A549 (cell line): ENCODE results near the gene NAXD. TPM values are rescaled to one million over a fixed set of nuclear protein-coding genes. Genes with fewer than 3 reads are reported as not detected.
A peak's percentile ranks its signal among the peaks of the same experiment; 100 is the strongest.

Source experiments
- ATAC-seq, 2 experiments: fragments of 200-7000 bp in 1 of 2; fragments of >200 bp in 1 of 2; cut with Nextera tagmentation in 1 of 2; cut with Tn5 transposase in 1 of 2; 3 replicates each; pipeline versions ENCODE4 v1.8.0 to v1.9.1; 2018 to 2020; ENCODE audit warnings: mild to moderate bottlenecking in 1 of 2, moderate library complexity in 1 of 2
- CTCF ChIA-PET: fragments of 300-600 bp; sonication (Branson Sonifier 250); formaldehyde crosslinking; extraction: SDS; loops from one replicate; lab custom pipeline; 2021; ENCODE audit warnings: antibody characterized with exemption, inconsistent platforms; lab: Yijun Ruan, JAX
- POLR2A ChIA-PET: fragments of 350-600 bp; formaldehyde crosslinking; extraction: SDS; loops from one replicate; lab custom pipeline; 2021; ENCODE audit warnings: antibody characterized with exemption, inconsistent platforms; lab: Yijun Ruan, JAX
- DNase-seq, 2 experiments: peaks; one replicate each; pipeline versions ENCODE4 v3.0.0 to v3.0.0-alpha.2; 2011 to 2016; ENCODE audit warnings: low read depth in 1 of 2, low spot score in 1 of 2
- FAIRE-seq: peaks from 2 replicates; lab custom pipeline; 2011; peaks lifted over from hg19 to GRCh38; lab: Jason Lieb, UNC
- H3K27ac ChIP-seq, 2 experiments: fragments of >200 bp; sonication (Bioruptor Twin); formaldehyde crosslinking; 3 replicates each; pipeline ENCODE4 v1.5.1; 2016 to 2017
- H3K4me1 ChIP-seq: fragments of >200 bp; sonication (Bioruptor Twin); formaldehyde crosslinking; 3 replicates; pipeline ENCODE4 v1.6.1; 2016
- H3K4me2 ChIP-seq: fragments of >200 bp; sonication (Bioruptor Twin); formaldehyde crosslinking; 3 replicates; pipeline ENCODE4 v1.6.1; 2016
- H3K4me3 ChIP-seq: fragments of >200 bp; sonication (Bioruptor Twin); formaldehyde crosslinking; 3 replicates; pipeline ENCODE4 v1.5.1; 2016
- H3K9me3 ChIP-seq: fragments of >200 bp; sonication (Bioruptor Twin); formaldehyde crosslinking; 3 replicates; pipeline ENCODE4 v1.6.1; 2016
- CBX8 ChIP-seq: fragments of 200-600 bp; sonication (generic); IDR thresholded peaks from 2 replicates; pipeline ENCODE4 v1.6.1; 2016
- CEBPB ChIP-seq, 2 experiments: fragments of >200 bp in 1 of 2; sonication (Bioruptor Twin) in 1 of 2; formaldehyde crosslinking in 1 of 2; IDR thresholded peaks; 2 replicates each; pipeline ENCODE4 v1.6.1; 2012 to 2016
- CHD4 ChIP-seq: fragments of 200-600 bp; sonication (generic); IDR thresholded peaks from 2 replicates; pipeline ENCODE4 v1.6.1; 2016; ENCODE audit warnings: antibody characterized with exemption, mild to moderate bottlenecking, borderline replicate concordance
- EHMT2 ChIP-seq: fragments of 200-600 bp; sonication (generic); IDR thresholded peaks from 2 replicates; pipeline ENCODE4 v1.6.1; 2016; ENCODE audit warnings: antibody characterized with exemption, low read depth, mild to moderate bottlenecking, moderate library complexity
- HOXB13 ChIP-seq: fragments of 250-450 bp; sonication (Bioruptor Pico); IDR thresholded peaks from 2 replicates; pipeline ENCODE4 v1.5.0; 2020; ENCODE audit warnings: low read depth, mild to moderate bottlenecking, moderate library complexity
- MAFK ChIP-seq: fragments of 450-650 bp; IDR thresholded peaks from 2 replicates; pipeline ENCODE4 v1.6.1; 2014; ENCODE audit not compliant: partially characterized antibody
- MAZ ChIP-seq: fragments of 150-350 bp; IDR thresholded peaks from 2 replicates; pipeline ENCODE4 v1.6.1; 2014; ENCODE audit warnings: antibody characterized with exemption, low read depth, low read length, borderline replicate concordance
- NFE2L2 ChIP-seq: fragments of 150-350 bp; conservative IDR thresholded peaks from 2 replicates; pipeline ENCODE4 v1.6.1; 2014; ENCODE audit warnings: low read length
- RAD21 ChIP-seq, 2 experiments: fragments of >200 bp in 1 of 2; sonication (Bioruptor Twin) in 1 of 2; formaldehyde crosslinking in 1 of 2; IDR thresholded peaks in 1 of 2; conservative IDR thresholded peaks in 1 of 2; 2 replicates in 1 of 2; 3 replicates in 1 of 2; pipeline ENCODE4 v1.6.1; 2012 to 2018; ENCODE audit warnings: inconsistent platforms in 1 of 2
- RNF2 ChIP-seq: fragments of 200-600 bp; sonication (generic); IDR thresholded peaks from 2 replicates; pipeline ENCODE4 v1.6.1; 2016; ENCODE audit warnings: low read depth, mild to moderate bottlenecking, antibody characterized with exemption, moderate library complexity, borderline replicate concordance
- SMC3 ChIP-seq: fragments of >200 bp; sonication (Bioruptor Twin); formaldehyde crosslinking; IDR thresholded peaks from 3 replicates; pipeline ENCODE4 v1.6.1; 2018; ENCODE audit warnings: inconsistent platforms
- TFCP2L1 ChIP-seq: fragments of 250-450 bp; sonication (Bioruptor Pico); IDR thresholded peaks from 2 replicates; pipeline ENCODE4 v1.5.0; 2021; ENCODE audit warnings: mild to moderate bottlenecking
- TP53 ChIP-seq: fragments of 250-450 bp; sonication (Bioruptor Pico); IDR thresholded peaks from 2 replicates; pipeline ENCODE4 v1.5.0; 2021; ENCODE audit warnings: mild to moderate bottlenecking, moderate library complexity
- ZNF302 ChIP-seq: fragments of 250-450 bp; sonication (Bioruptor Pico); IDR thresholded peaks from 2 replicates; pipeline ENCODE4 v1.9.0; 2021; ENCODE audit warnings: inconsistent platforms, mild to moderate bottlenecking, moderate library complexity
- WGBS: methylation state at CpG from one replicate; pipeline ENCODE4 v1.1.6; 2017; ENCODE audit errors: missing lambda C conversion rate; 5-methylcytosine and 5-hydroxymethylcytosine counted together
- polyA plus RNA-seq, 4 experiments: library from polyadenylated mRNA; depleted of rRNA in 3 of 4; stranded (reverse); fragments of >200 nt; fragmentation: RNase III in 1 of 4; extraction: RNeasy Plus Mini Kit Qiagen cat#74134 plus additional on column Dnase treatment in 1 of 4; gene quantifications; 2 replicates in 3 of 4; 3 replicates in 1 of 4; pipeline ENCODE4 v1.2.3, GENCODE V29; 2011 to 2017
- TF ChIP-seq, protein P1 (sequence below): fragments of 200-600 bp; sonication (generic); IDR thresholded peaks from 2 replicates; pipeline ENCODE4 v1.6.1; 2016; ENCODE audit warnings: antibody characterized with exemption, mild to moderate bottlenecking, moderate library complexity
- TF ChIP-seq, protein P2 (sequence below): fragments of >200 bp; sonication (Bioruptor Twin); formaldehyde crosslinking; IDR thresholded peaks from 3 replicates; pipeline ENCODE4 v1.5.1; 2016
- TF ChIP-seq, protein P3 (sequence below): fragments of >200 bp; sonication (Bioruptor Twin); formaldehyde crosslinking; IDR thresholded peaks from 3 replicates; pipeline ENCODE4 v1.6.1; 2016
- TF ChIP-seq, protein P4 (sequence below): fragments of 450-650 bp; IDR thresholded peaks from 2 replicates; pipeline ENCODE4 v1.6.1; 2014; ENCODE audit warnings: antibody characterized with exemption

NAXD gene
- polyA plus RNA-seq, 2 of the 4 experiments (the other 2 are of a cell fraction): 14.2 to 19.0 TPM

DNA sequence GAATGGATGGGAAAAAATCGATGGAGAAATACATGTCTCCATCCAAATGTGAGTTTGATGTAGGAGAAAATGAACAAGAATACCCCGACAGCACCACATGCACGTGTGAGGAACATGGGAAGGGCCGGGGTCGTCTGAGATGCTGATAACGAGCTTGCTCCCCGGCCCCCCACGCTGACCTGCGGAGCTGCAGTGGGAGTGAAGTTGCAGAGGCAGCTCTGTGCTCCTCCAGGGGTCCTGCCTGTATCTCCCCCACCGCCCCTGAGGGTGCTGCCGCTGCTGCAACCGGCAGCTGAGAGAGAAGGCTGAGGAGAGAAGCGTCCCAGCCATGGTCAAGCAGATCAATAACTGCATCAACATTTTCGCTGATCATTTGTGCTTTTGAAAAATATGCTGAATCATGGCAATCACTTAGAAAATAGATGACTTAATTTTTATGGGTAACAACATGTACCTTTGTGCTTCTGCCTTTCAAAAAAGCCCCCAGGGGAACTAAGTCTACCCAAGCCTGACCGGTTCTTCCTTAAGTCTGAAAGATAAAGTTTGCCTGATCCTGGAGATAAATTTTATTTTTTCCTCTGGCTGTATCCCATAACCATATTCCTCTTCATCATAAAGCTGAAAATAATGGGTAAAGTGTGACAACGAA is 18.2 kb upstream of the NAXD start:
- H3K4me2 ChIP-seq: no peak overlapping the region
- H3K4me3 ChIP-seq: no peak overlapping the region
- no peak for DNase-seq
- H3K27ac ChIP-seq: no peak overlapping the region
- no peaks in the 10 kb centered on the region for H3K4me1 ChIP-seq
- no peaks in the 10 kb centered on the region for H3K9me3 ChIP-seq
- ChIA-PET POLR2A (no interaction called here), CTCF (no interaction called here)
- no peak for ATAC-seq
- TF ChIP-seq NFE2L2 (peak; percentile 70), MAFK (peak; percentile 87), RNF2 (no peak)
- 84% methylated on average over 12 of the region's 16 CpGs for WGBS
- FAIRE-seq: no peak

DNA sequence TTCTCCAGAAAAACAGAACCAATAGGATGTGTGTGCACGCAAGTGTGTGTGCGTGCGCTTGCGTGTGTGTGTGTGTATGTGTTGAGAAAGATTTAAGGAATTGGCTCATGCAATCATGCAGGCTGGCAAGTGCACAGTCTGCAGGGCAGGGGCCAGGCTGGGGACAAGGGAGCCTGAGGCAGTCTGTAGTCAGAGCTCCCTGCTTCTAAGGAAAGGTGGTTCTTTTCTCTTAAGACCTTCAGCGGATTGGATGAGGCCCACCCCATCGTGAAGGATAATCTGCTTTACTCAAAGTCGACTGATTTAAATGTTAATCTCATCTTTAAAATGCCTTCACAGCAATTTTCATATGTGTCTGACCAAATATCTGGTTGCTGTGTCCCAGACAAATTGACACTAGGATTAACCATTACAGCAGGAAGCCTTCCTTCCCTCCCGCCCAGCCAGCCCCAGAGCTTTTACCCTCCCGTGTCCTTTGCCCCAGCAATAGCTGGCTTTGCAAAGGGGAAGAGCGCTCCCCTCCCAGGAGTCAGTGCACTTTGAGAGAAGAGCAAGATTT is 15.0 kb upstream of the NAXD start:
- TF ChIP-seq, protein P1, sequence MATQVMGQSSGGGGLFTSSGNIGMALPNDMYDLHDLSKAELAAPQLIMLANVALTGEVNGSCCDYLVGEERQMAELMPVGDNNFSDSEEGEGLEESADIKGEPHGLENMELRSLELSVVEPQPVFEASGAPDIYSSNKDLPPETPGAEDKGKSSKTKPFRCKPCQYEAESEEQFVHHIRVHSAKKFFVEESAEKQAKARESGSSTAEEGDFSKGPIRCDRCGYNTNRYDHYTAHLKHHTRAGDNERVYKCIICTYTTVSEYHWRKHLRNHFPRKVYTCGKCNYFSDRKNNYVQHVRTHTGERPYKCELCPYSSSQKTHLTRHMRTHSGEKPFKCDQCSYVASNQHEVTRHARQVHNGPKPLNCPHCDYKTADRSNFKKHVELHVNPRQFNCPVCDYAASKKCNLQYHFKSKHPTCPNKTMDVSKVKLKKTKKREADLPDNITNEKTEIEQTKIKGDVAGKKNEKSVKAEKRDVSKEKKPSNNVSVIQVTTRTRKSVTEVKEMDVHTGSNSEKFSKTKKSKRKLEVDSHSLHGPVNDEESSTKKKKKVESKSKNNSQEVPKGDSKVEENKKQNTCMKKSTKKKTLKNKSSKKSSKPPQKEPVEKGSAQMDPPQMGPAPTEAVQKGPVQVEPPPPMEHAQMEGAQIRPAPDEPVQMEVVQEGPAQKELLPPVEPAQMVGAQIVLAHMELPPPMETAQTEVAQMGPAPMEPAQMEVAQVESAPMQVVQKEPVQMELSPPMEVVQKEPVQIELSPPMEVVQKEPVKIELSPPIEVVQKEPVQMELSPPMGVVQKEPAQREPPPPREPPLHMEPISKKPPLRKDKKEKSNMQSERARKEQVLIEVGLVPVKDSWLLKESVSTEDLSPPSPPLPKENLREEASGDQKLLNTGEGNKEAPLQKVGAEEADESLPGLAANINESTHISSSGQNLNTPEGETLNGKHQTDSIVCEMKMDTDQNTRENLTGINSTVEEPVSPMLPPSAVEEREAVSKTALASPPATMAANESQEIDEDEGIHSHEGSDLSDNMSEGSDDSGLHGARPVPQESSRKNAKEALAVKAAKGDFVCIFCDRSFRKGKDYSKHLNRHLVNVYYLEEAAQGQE: no peak
- no peak for TF ChIP-seq EHMT2
- TF ChIP-seq SMC3: no peak
- TF ChIP-seq, protein P2, sequence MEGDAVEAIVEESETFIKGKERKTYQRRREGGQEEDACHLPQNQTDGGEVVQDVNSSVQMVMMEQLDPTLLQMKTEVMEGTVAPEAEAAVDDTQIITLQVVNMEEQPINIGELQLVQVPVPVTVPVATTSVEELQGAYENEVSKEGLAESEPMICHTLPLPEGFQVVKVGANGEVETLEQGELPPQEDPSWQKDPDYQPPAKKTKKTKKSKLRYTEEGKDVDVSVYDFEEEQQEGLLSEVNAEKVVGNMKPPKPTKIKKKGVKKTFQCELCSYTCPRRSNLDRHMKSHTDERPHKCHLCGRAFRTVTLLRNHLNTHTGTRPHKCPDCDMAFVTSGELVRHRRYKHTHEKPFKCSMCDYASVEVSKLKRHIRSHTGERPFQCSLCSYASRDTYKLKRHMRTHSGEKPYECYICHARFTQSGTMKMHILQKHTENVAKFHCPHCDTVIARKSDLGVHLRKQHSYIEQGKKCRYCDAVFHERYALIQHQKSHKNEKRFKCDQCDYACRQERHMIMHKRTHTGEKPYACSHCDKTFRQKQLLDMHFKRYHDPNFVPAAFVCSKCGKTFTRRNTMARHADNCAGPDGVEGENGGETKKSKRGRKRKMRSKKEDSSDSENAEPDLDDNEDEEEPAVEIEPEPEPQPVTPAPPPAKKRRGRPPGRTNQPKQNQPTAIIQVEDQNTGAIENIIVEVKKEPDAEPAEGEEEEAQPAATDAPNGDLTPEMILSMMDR: no peak
- TF ChIP-seq, protein P3, sequence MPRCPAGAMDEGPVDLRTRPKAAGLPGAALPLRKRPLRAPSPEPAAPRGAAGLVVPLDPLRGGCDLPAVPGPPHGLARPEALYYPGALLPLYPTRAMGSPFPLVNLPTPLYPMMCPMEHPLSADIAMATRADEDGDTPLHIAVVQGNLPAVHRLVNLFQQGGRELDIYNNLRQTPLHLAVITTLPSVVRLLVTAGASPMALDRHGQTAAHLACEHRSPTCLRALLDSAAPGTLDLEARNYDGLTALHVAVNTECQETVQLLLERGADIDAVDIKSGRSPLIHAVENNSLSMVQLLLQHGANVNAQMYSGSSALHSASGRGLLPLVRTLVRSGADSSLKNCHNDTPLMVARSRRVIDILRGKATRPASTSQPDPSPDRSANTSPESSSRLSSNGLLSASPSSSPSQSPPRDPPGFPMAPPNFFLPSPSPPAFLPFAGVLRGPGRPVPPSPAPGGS: no peak
- TF ChIP-seq ZNF302: no peak
- no peak for TF ChIP-seq HOXB13 (CRISPR knock-in tag)
- no peak for TF ChIP-seq CEBPB (IDR thresholded peaks at IDR 0.05)
- no peak overlapping the region for H3K4me3 ChIP-seq
- POLR2A ChIA-PET: no interaction called here
- FAIRE-seq: no peak
- no peak overlapping the region for H3K4me2 ChIP-seq
- H3K27ac ChIP-seq: no peak overlapping the region
- DNase-seq: no peak
- no peaks in the 10 kb centered on the region for H3K9me3 ChIP-seq
- 67% methylated on average over 10 of the region's 10 CpGs for WGBS
- no peak for ATAC-seq
- CTCF ChIA-PET: no interaction called here
- no peaks in the 10 kb centered on the region for H3K4me1 ChIP-seq

DNA sequence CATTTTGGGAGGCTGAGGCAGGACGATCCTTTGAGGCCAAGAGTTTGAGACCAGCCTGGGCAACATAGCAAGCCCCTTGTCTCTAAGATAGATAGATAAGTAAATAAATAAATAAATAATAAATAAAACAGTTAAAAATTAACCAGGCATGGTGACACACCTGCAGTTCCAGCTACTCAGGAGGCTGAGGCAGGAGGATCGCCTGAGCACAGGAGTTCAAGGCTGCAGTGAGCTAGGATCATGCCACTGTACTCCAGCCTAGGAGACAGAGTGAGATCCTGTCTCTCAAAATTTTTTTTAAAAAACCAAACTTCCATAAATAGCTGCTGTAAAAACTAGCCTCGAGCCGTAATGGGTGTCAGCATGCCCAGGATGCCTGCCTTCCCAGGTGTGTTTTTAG is 14.4 kb upstream of the NAXD start:
- FAIRE-seq (no peak), ATAC-seq (no peak), DNase-seq (no peak)
- Histone ChIP-seq H3K4me1 (no peaks in the 10 kb centered on the region), H3K4me3 (no peak overlapping the region)
- CTCF ChIA-PET: no interaction called here
- TF ChIP-seq TFCP2L1: no peak
- no peak for TF ChIP-seq CHD4
- no peak for TF ChIP-seq RAD21 (conservative IDR thresholded peaks at IDR 0.05 in 1 of 2, IDR thresholded peaks at IDR 0.05 in 1 of 2)
- no peak for TF ChIP-seq MAZ
- TF ChIP-seq TP53 (CRISPR knock-in tag): no peak
- TF ChIP-seq RNF2: no peak
- TF ChIP-seq, protein P4, sequence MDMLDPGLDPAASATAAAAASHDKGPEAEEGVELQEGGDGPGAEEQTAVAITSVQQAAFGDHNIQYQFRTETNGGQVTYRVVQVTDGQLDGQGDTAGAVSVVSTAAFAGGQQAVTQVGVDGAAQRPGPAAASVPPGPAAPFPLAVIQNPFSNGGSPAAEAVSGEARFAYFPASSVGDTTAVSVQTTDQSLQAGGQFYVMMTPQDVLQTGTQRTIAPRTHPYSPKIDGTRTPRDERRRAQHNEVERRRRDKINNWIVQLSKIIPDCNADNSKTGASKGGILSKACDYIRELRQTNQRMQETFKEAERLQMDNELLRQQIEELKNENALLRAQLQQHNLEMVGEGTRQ: no peak
- TF ChIP-seq CBX8: no peak
- TF ChIP-seq, all 56 proteins: peak for 0
- Histone ChIP-seq H3K4me2 (no peak overlapping the region), H3K27ac (no peak overlapping the region), H3K9me3 (no peaks in the 10 kb centered on the region)
- POLR2A ChIA-PET: no interaction called here
- 76% methylated on average over 4 of the region's 4 CpGs for WGBS
